CD8-positive, alpha-beta memory T cell (primary cell): Measurements from ENCODE around the gene PRKAR1B. TPM values are rescaled to one million over a fixed set of nuclear protein-coding genes. Genes with fewer than 3 reads are reported as not detected.

Source experiments
- CTCF ChIA-PET: fragments of 350-600 bp; sonication (Branson Sonifier 250); formaldehyde crosslinking; loops from one replicate; lab custom pipeline; 2021; ENCODE audit warnings: antibody characterized with exemption; lab: Charles Lee
- POLR2A ChIA-PET: fragments of 350-600 bp; sonication (Branson Sonifier 250); formaldehyde crosslinking; loops from one replicate; lab custom pipeline; 2021; ENCODE audit warnings: antibody characterized with exemption; lab: Charles Lee
- DNase-seq, 5 donors: peaks; one replicate each; pipeline versions ENCODE4 v3.0.0 to v3.0.0-alpha.2; 2020 to 2022; ENCODE audit warnings: mixed read lengths in 1 of 5
- H3K27ac ChIP-seq: one replicate; pipeline ENCODE4 v1.7.0; 2013; ENCODE audit warnings: low read depth, mild to moderate bottlenecking, low read length, moderate library complexity
- H3K27me3 ChIP-seq: 2 replicates; pipeline ENCODE4 v1.7.0; 2013; ENCODE audit warnings: low read length, mild to moderate bottlenecking; ENCODE audit not compliant: insufficient read depth, poor library complexity, severe bottlenecking
- H3K36me3 ChIP-seq: 2 replicates; pipeline ENCODE4 v1.7.0; 2013; ENCODE audit warnings: mild to moderate bottlenecking, low read length, moderate library complexity; ENCODE audit not compliant: insufficient read depth
- H3K4me1 ChIP-seq: 2 replicates; pipeline ENCODE4 v1.7.0; 2013; ENCODE audit warnings: mild to moderate bottlenecking, low read length, moderate library complexity; ENCODE audit not compliant: insufficient read depth
- H3K4me3 ChIP-seq: 2 replicates; pipeline ENCODE4 v1.7.0; 2013; ENCODE audit warnings: mild to moderate bottlenecking, low read length
- H3K9me3 ChIP-seq: 2 replicates; pipeline ENCODE4 v1.7.0; 2013; ENCODE audit warnings: mild to moderate bottlenecking, low read length
- H3K27ac Mint-ChIP-seq, 8 donors: one replicate each; pipeline ENCODE4 v1.8.0; 2020 to 2021; ENCODE audit warnings: mixed read lengths in 8 of 8, mild to moderate bottlenecking in 6 of 8, inconsistent platforms in 3 of 8, moderate library complexity in 3 of 8
- H3K27me3 Mint-ChIP-seq, 2 donors: one replicate each; pipeline ENCODE4 v1.8.0; 2020 to 2021; ENCODE audit warnings: mixed read lengths in 2 of 2, mild to moderate bottlenecking in 1 of 2, moderate library complexity in 1 of 2
- H3K36me3 Mint-ChIP-seq, 3 donors: one replicate each; pipeline ENCODE4 v1.8.0; 2020 to 2021; ENCODE audit warnings: mixed read lengths in 3 of 3, inconsistent platforms in 1 of 3, mild to moderate bottlenecking in 1 of 3
- H3K4me1 Mint-ChIP-seq, 3 donors: one replicate each; pipeline ENCODE4 v1.8.0; 2020 to 2021; ENCODE audit warnings: mixed read lengths in 3 of 3, inconsistent platforms in 1 of 3, mild to moderate bottlenecking in 1 of 3
- H3K4me3 Mint-ChIP-seq, 7 donors: one replicate each; pipeline ENCODE4 v1.8.0; 2020 to 2021; ENCODE audit warnings: mixed read lengths in 7 of 7, mild to moderate bottlenecking in 6 of 7, moderate library complexity in 4 of 7, inconsistent platforms in 2 of 7
- H3K9me3 Mint-ChIP-seq, 5 donors: one replicate each; pipeline ENCODE4 v1.8.0; 2020 to 2022; ENCODE audit warnings: mixed read lengths in 5 of 5, mild to moderate bottlenecking in 3 of 5, moderate library complexity in 2 of 5, inconsistent platforms in 1 of 5
- polyA plus RNA-seq: library from polyadenylated mRNA; unstranded; fragments of 300-500 nt; fragmentation: Illumina TruSeq; gene quantifications from one replicate; pipeline ENCODE4 v1.2.3, GENCODE V29; 2021
- total RNA-seq, 2 experiments: library from RNA; stranded (reverse); gene quantifications; one replicate each; pipeline ENCODE4 v1.2.3, GENCODE V29; 2021

The PRKAR1B gene
- total and polyA plus RNA-seq, 3 experiments from 2014 or later: 8.1 to 32.4 (median 28.3) TPM

GRCh38 chr7:526460-527034, 200.5 kb downstream of the PRKAR1B start:
- H3K4me1 Mint-ChIP-seq: peaks cover 0 to 5% (median 2%) of the 10 kb centered on the region in 3 donors
- Histone ChIP-seq H3K4me3 (no peak overlapping the region), H3K9me3 (no peaks in the 10 kb centered on the region), H3K36me3 (no peaks in the 10 kb centered on the region), H3K27ac (no peak overlapping the region), H3K4me1 (peaks cover 4% of the 10 kb centered on the region), H3K27me3 (peaks cover 4% of the 10 kb centered on the region)
- no peaks in the 10 kb centered on the region for H3K36me3 Mint-ChIP-seq
- H3K9me3 Mint-ChIP-seq: peaks cover 0 to 2% (median 0%) of the 10 kb centered on the region in 5 donors
- H3K4me3 Mint-ChIP-seq: no peak overlapping the region
- DNase-seq: no peak
- H3K27ac Mint-ChIP-seq: no peak overlapping the region
- ChIA-PET CTCF (no interaction called here), POLR2A (no interaction called here)
- H3K27me3 Mint-ChIP-seq: peaks cover 18 to 31% of the 10 kb centered on the region in 2 donors

DNA sequence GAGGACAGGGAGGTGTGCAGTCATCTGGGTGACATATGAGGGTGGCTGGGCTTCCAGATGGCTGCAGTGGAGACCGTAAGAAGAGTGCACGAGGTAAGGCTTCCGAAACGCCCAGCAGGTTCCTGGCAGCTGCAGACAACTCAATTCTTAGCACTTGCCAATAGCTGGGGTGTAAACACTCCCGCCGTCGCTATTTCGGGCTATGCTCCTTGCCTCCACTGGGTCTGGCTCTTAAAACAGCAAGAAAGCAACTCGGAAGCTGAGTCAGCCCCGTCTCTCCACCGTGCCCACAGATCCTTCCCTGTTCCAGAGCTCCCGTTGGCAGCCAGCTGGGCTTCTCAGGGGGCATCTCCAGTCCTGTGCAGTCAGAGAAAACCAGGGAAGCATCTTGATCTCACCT, 201.3 kb downstream of the PRKAR1B start:
- Histone ChIP-seq H3K27me3 (peaks cover 11% of the 10 kb centered on the region), H3K9me3 (no peaks in the 10 kb centered on the region), H3K36me3 (no peaks in the 10 kb centered on the region), H3K27ac (no peak overlapping the region), H3K4me1 (peaks cover 7% of the 10 kb centered on the region), H3K4me3 (no peak overlapping the region)
- DNase-seq: no peak
- H3K9me3 Mint-ChIP-seq: peaks cover 0 to 2% (median 0%) of the 10 kb centered on the region in 5 donors
- ChIA-PET POLR2A (no interaction called here), CTCF (no interaction called here)
- no peaks in the 10 kb centered on the region for H3K36me3 Mint-ChIP-seq
- peaks cover 23 to 37% of the 10 kb centered on the region in 2 donors for H3K27me3 Mint-ChIP-seq
- H3K27ac Mint-ChIP-seq: no peak overlapping the region
- H3K4me3 Mint-ChIP-seq: no peak overlapping the region
- peaks cover 0 to 12% (median 2%) of the 10 kb centered on the region in 3 donors for H3K4me1 Mint-ChIP-seq

DNA sequence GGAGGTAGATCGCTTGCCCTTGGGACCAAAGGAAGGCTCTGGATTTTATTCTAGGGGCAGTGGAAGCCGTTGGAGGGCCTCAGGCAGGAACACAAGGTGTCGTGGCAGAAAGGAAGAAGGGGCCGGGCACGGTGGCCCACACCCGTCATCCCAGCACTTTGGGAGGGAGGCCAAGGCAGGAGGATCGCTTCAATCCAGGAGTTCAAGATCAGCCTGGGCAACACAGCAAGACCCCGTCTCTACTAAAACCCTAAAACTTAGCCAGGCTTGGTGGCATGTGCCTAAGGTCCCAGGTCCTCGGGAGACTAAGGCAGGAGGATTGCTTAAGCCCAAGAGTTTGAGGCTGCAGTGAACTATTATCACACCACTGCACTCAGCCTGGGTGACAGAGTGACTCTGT, 202.3 kb downstream of the PRKAR1B start:
- ChIA-PET CTCF (no interaction called here), POLR2A (no interaction called here)
- Mint-ChIP-seq H3K36me3 (no peaks in the 10 kb centered on the region), H3K27me3 (peaks cover 17 to 31% of the 10 kb centered on the region in 2 donors), H3K27ac (no peak overlapping the region), H3K4me3 (no peak overlapping the region), H3K9me3 (peaks cover 0 to 2% (median 0%) of the 10 kb centered on the region in 5 donors), H3K4me1 (peaks cover 0 to 12% (median 2%) of the 10 kb centered on the region in 3 donors)
- Histone ChIP-seq H3K4me1 (peaks cover 7% of the 10 kb centered on the region), H3K27me3 (peaks cover 15% of the 10 kb centered on the region), H3K36me3 (no peaks in the 10 kb centered on the region), H3K9me3 (no peaks in the 10 kb centered on the region), H3K27ac (no peak overlapping the region), H3K4me3 (no peak overlapping the region)
- no peak for DNase-seq

DNA sequence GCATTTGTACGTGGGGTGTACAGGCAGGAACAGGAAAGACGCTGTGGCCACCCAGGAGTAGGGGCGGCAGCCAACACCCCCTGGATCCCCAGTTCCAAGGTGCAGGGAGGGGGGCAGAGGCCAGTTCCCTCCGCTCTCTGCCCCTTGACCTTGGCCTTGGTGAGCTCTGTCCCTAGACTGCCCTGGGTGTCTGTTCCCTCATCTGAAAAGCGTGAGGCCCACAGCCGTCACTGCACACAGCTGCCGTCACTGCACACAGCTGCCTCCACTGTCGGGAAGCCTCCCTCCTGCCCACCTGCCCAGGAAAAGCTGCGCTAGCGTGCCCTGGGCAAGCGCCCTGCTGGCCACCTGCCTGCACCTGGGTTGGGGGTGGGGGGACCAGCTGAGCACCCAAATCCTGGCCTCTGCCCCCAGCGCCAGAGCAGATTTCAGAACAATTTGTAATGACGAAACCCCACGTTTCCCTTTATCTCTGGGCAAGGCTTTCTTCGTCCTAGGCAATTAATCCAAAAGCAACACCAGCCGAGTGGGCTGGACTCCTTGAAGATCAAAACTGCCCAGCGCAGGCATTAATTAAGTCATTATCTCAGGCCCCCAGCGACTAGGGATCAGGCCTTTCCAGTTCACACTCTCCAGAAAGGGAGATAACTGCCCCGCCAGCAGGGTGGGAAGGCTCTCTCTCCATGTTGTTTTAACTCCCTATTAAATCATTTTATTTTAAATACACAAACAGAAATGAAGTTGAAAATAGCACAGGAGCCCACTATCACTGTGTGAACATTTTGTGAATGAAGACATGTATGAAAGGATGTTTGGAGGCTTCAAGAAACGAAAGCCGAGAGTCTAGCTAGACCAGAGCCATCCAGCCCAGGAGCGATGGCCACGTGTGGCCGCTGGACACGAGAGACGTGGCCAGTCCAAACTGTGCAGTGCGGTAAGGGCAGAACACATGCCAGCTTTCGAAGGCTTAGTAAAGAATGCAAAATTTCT, 203.4 kb downstream of the PRKAR1B start:
- peaks cover 7% of the 10 kb centered on the region for H3K4me1 ChIP-seq
- H3K4me3 ChIP-seq: no peak overlapping the region
- CTCF ChIA-PET: no interaction called here
- Mint-ChIP-seq H3K9me3 (peaks cover 0 to 2% (median 0%) of the 10 kb centered on the region in 5 donors), H3K4me1 (peaks cover 0 to 14% (median 2%) of the 10 kb centered on the region in 3 donors), H3K27me3 (peaks cover 17 to 30% of the 10 kb centered on the region in 2 donors), H3K36me3 (no peaks in the 10 kb centered on the region), H3K27ac (no peak overlapping the region), H3K4me3 (peak overlapping the region in 2 of 7 donors; percentile 17 to 65)
- H3K36me3 ChIP-seq: no peaks in the 10 kb centered on the region
- H3K27ac ChIP-seq: no peak overlapping the region
- H3K27me3 ChIP-seq: peaks cover 15% of the 10 kb centered on the region
- POLR2A ChIA-PET: no interaction called here
- no peak for DNase-seq
- no peaks in the 10 kb centered on the region for H3K9me3 ChIP-seq

DNA sequence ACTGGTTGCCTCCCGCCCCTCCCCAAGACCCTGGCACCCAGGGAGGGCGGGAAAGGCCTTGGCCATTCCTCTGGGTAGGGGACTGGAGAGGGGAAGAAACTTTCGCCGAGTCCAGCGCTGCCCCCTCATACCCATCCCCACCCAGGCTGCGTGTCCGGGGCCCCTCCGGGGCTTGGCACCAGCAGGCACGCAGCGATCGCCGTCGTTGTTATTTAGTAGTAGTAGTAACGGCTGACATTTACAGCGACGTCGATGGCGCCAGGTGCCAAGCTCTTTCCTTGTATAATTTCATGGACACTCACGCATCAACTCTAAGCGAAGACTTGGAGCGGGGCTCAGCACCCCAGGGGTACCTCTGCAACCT, 204.1 kb downstream of the PRKAR1B start:
- Mint-ChIP-seq H3K9me3 (peaks cover 0 to 2% (median 0%) of the 10 kb centered on the region in 5 donors), H3K27me3 (peaks cover 18 to 34% of the 10 kb centered on the region in 2 donors), H3K36me3 (no peaks in the 10 kb centered on the region), H3K4me1 (peaks cover 1 to 18% (median 5%) of the 10 kb centered on the region in 3 donors), H3K4me3 (no peak overlapping the region), H3K27ac (no peak overlapping the region)
- no peak for DNase-seq
- H3K4me1 ChIP-seq: peaks cover 8% of the 10 kb centered on the region
- H3K36me3 ChIP-seq: no peaks in the 10 kb centered on the region
- ChIA-PET CTCF (no interaction called here), POLR2A (no interaction called here)
- no peak overlapping the region for H3K27ac ChIP-seq
- peaks cover 15% of the 10 kb centered on the region for H3K27me3 ChIP-seq
- no peak overlapping the region for H3K4me3 ChIP-seq
- no peaks in the 10 kb centered on the region for H3K9me3 ChIP-seq

GRCh38 chr7:522071-522950, 204.8 kb downstream of the PRKAR1B start:
- Histone ChIP-seq H3K9me3 (no peaks in the 10 kb centered on the region), H3K27me3 (peaks cover 20% of the 10 kb centered on the region), H3K4me1 (peaks cover 12% of the 10 kb centered on the region), H3K4me3 (peak overlapping the region; percentile 37), H3K27ac (no peak overlapping the region), H3K36me3 (no peaks in the 10 kb centered on the region)
- H3K4me3 Mint-ChIP-seq: peak overlapping the region in 6 of 7 donors; percentile 46 to 65 (median 57)
- POLR2A ChIA-PET: no interaction called here
- peak in 1 of 5 donors; percentile 27 for DNase-seq
- H3K4me1 Mint-ChIP-seq: peaks cover 6 to 23% (median 9%) of the 10 kb centered on the region in 3 donors
- H3K27me3 Mint-ChIP-seq: peaks cover 21 to 38% of the 10 kb centered on the region in 2 donors
- CTCF ChIA-PET: no interaction called here
- no peak overlapping the region for H3K27ac Mint-ChIP-seq
- no peaks in the 10 kb centered on the region for H3K36me3 Mint-ChIP-seq
- H3K9me3 Mint-ChIP-seq: peaks cover 0 to 2% (median 0%) of the 10 kb centered on the region in 5 donors

DNA sequence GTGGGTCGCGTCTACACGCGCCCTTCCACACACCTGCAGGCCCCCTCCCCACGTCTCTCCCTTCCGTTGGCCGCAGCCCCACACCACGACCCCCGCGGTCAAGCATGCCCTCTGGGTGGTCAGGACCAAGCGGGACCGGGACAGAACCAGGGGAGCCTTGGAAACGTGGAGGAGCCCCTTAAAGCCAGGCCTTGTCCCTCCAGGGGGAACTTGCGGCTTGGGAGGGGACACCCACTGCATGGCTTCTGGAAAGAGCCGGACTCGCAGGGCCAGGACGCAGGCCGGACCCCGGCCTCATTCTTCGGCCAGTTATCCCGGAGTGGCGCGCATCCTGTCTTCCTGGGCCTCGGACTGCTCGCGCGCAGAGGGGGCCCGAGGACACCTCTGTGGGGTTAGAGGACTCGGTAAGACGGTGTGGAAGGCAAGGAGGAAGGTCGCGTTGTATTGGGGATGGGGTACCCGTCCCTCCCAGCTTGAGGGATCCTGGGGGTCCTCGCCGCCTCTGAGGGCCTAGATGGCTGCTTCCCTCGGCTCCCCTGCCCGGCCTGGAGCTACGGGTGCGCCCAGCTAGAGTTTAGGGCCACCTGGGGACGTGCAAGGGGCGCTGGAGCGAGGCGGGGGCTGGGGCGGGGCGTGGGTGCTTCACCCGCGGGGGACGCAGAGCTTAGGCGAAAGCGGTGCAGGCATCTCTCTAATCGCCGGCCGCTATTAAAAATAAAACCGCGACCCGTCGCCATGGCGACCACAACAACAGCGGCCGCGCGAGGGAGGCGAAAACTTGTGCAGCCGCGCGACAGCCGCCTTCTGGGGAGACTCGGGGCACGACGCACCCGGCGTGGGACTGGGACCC, 205.6 kb downstream of the PRKAR1B start:
- H3K36me3 Mint-ChIP-seq: no peaks in the 10 kb centered on the region
- Histone ChIP-seq H3K36me3 (no peaks in the 10 kb centered on the region), H3K9me3 (no peaks in the 10 kb centered on the region), H3K27ac (no peak overlapping the region), H3K27me3 (peaks cover 20% of the 10 kb centered on the region), H3K4me3 (no peak overlapping the region), H3K4me1 (peaks cover 12% of the 10 kb centered on the region)
- CTCF ChIA-PET: no interaction called here
- POLR2A ChIA-PET: no interaction called here
- peaks cover 0 to 2% (median 0%) of the 10 kb centered on the region in 5 donors for H3K9me3 Mint-ChIP-seq
- peaks cover 21 to 38% of the 10 kb centered on the region in 2 donors for H3K27me3 Mint-ChIP-seq
- peak overlapping the region in 5 of 7 donors; percentile 32 to 82 (median 56) for H3K4me3 Mint-ChIP-seq
- no peak overlapping the region for H3K27ac Mint-ChIP-seq
- peaks cover 6 to 23% (median 9%) of the 10 kb centered on the region in 3 donors for H3K4me1 Mint-ChIP-seq
- DNase-seq: no peak
